ENCODE data around the gene ACTN4. TPM values are rescaled to one million over a fixed set of nuclear protein-coding genes. Genes with fewer than 3 reads are reported as not detected.

ACTN4 gene
- total and polyA plus RNA-seq, 11 donors: 100 to 307 (median 149) TPM

GRCh38 chr19:38644719-38645118 lies 2.7 kb upstream of the ACTN4 start:
- no peak for TF ChIP-seq CTCF (IDR thresholded peaks at IDR 0.05)
- TF ChIP-seq POLR2A (IDR thresholded peaks at IDR 0.05): no peak
- no peak for DNase-seq
- Histone ChIP-seq H3K4me1 (peaks cover 0 to 33% (median 20%) of the 10 kb centered on the region in 12 donors), H3K4me3 (no peak overlapping the region), H3K27ac (no peak overlapping the region), H3K36me3 (peaks cover 0 to under 1% (median 0%) of the 10 kb centered on the region in 9 donors), H3K27me3 (no peaks in the 10 kb centered on the region), H3K9me3 (no peaks in the 10 kb centered on the region)
- intact Hi-C loops (cut with DNase I): loop anchor here in 4 of 10 donors (5.0 kb wide), 6 partner anchors 58 to 208 kb away; partner anchors contain the start of gene ECH1 (in 1 of the 4)
- 90 to 95% (median 94%) methylated on average over 8 of the region's 8 CpGs for WGBS, 4 donors
- ATAC-seq: no peak

GRCh38 chr19:38647966-38648768 lies 718 bp downstream of the ACTN4 start:
- ATAC-seq: no peak
- intact Hi-C loops (cut with DNase I): loop anchor here in 4 of 10 donors (2.0 to 5.0 kb wide), 7 partner anchors 54 to 204 kb away; partner anchors contain the start of gene ECH1 (in 1 of the 4)
- Histone ChIP-seq H3K36me3 (no peaks in the 10 kb centered on the region), H3K4me1 (peaks cover 14 to 46% (median 38%) of the 10 kb centered on the region in 12 donors), H3K27me3 (no peaks in the 10 kb centered on the region), H3K4me3 (peak overlapping the region; percentile 62 to 100 (median 92)), H3K27ac (peak overlapping the region; percentile 73 to 99 (median 96)), H3K9me3 (no peaks in the 10 kb centered on the region)
- WGBS, 4 donors: 0 to 1% (median 1%) methylated on average over 19 of the region's 19 CpGs
- no peak for DNase-seq
- no peak for TF ChIP-seq POLR2A (IDR thresholded peaks at IDR 0.05)
- no peak for TF ChIP-seq CTCF (IDR thresholded peaks at IDR 0.05)

- intact Hi-C loops (cut with DNase I): loop anchor here in 4 of 10 donors (2.0 to 5.0 kb wide), 7 partner anchors 53 to 203 kb away; partner anchors contain the start of gene ECH1 (in 1 of the 4)
- Histone ChIP-seq H3K27ac (peak overlapping the region; percentile 73 to 99 (median 96)), H3K4me1 (peaks cover 14 to 52% (median 45%) of the 10 kb centered on the region in 12 donors), H3K4me3 (peak overlapping the region; percentile 62 to 100 (median 92)), H3K36me3 (peaks cover 0 to 2% (median 0%) of the 10 kb centered on the region in 9 donors), H3K9me3 (no peaks in the 10 kb centered on the region), H3K27me3 (no peaks in the 10 kb centered on the region)
- no peak for DNase-seq
- no peak for TF ChIP-seq POLR2A (IDR thresholded peaks at IDR 0.05)
- no peak for TF ChIP-seq CTCF (IDR thresholded peaks at IDR 0.05)
- 0 to 1% (median 1%) methylated on average over 13 of the region's 13 CpGs for WGBS, 4 donors
- ATAC-seq: no peak
Measured at GRCh38 chr19:38648769-38649304, 1.4 kb downstream of the ACTN4 start.

Data from heart left ventricle (tissue), 16 donors.